ENCODE results near the gene ATP6V1G1. TPM values are rescaled to one million over a fixed set of nuclear protein-coding genes. Genes with fewer than 3 reads are reported as not detected.

Gene ATP6V1G1
- polyA plus RNA-seq, 2 of the 4 experiments (the other 2 are of a cell fraction), result 115 to 168 TPM

GRCh38 chr9:114587345-114588202, at the start of gene ATP6V1G1 (continued):
- TF ChIP-seq FOSL2 (IDR thresholded peaks at IDR 0.05), result no peak
- peak; percentile 38; the same call in 1 of the 2 replicates for TF ChIP-seq FOSL2 (CRISPR knock-in tag; IDR thresholded peaks at IDR 0.05)
- peak; percentile 81; the same call in 1 of the 2 replicates for TF ChIP-seq KDM5A (IDR thresholded peaks at IDR 0.05)
- peak; percentile 27; the same call in 1 of the 2 replicates for TF ChIP-seq NFE2L2 (conservative IDR thresholded peaks at IDR 0.05; ENCODE audit: low read length)
- 0 out of 3 replicates have a peak, but pooled peaks have one; percentile 22 for TF ChIP-seq SMC3 (IDR thresholded peaks at IDR 0.05)
- peak; percentile 59; the same call in 1 of the 2 replicates for TF ChIP-seq E2F6 (IDR thresholded peaks at IDR 0.05; ENCODE audit: borderline replicate concordance, low read depth)
- TF ChIP-seq ZC3H11A (IDR thresholded peaks at IDR 0.05), result no peak
- TF ChIP-seq, protein P1, sequence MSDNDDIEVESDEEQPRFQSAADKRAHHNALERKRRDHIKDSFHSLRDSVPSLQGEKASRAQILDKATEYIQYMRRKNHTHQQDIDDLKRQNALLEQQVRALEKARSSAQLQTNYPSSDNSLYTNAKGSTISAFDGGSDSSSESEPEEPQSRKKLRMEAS (IDR thresholded peaks at IDR 0.05), result peak; percentile 88
- TF ChIP-seq PHF8 (IDR thresholded peaks at IDR 0.05; ENCODE audit: borderline replicate concordance, low read depth), result peak; percentile 91
- TF ChIP-seq RCOR1 (IDR thresholded peaks at IDR 0.05; ENCODE audit: low read depth, low read length), result no peak
- TF ChIP-seq ZNF302 (CRISPR knock-in tag; IDR thresholded peaks at IDR 0.05), result no peak
- peak; percentile 10 to 19; a peak in 2 of 5 replicates for TF ChIP-seq RAD21 (conservative IDR thresholded peaks at IDR 0.05 in 1 of 2, IDR thresholded peaks at IDR 0.05 in 1 of 2)

- Histone ChIP-seq H3K27ac (no peak overlapping the region), H3K4me2 (no peak overlapping the region), H3K9me3 (no peaks in the 10 kb centered on the region), H3K4me1 (no peaks in the 10 kb centered on the region), H3K4me3 (no peak overlapping the region)
- ATAC-seq, result peak; percentile 95 to 97
- FAIRE-seq, result no peak
- no peak for TF ChIP-seq NR3C1 (IDR thresholded peaks at IDR 0.05)
- TF ChIP-seq RAD21 (conservative IDR thresholded peaks at IDR 0.05 in 1 of 2, IDR thresholded peaks at IDR 0.05 in 1 of 2), result peak; percentile 30 to 35; a peak in 3 of 5 replicates
- TF ChIP-seq, protein P2, sequence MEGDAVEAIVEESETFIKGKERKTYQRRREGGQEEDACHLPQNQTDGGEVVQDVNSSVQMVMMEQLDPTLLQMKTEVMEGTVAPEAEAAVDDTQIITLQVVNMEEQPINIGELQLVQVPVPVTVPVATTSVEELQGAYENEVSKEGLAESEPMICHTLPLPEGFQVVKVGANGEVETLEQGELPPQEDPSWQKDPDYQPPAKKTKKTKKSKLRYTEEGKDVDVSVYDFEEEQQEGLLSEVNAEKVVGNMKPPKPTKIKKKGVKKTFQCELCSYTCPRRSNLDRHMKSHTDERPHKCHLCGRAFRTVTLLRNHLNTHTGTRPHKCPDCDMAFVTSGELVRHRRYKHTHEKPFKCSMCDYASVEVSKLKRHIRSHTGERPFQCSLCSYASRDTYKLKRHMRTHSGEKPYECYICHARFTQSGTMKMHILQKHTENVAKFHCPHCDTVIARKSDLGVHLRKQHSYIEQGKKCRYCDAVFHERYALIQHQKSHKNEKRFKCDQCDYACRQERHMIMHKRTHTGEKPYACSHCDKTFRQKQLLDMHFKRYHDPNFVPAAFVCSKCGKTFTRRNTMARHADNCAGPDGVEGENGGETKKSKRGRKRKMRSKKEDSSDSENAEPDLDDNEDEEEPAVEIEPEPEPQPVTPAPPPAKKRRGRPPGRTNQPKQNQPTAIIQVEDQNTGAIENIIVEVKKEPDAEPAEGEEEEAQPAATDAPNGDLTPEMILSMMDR (IDR thresholded peaks at IDR 0.05), result peak; percentile 27; the same call in 2 of the 3 replicates
- TF ChIP-seq NFE2L2 (conservative IDR thresholded peaks at IDR 0.05; ENCODE audit: low read length), result no peak
- TF ChIP-seq SMC3 (IDR thresholded peaks at IDR 0.05), result peak; percentile 23; the same call in 1 of the 3 replicates
- WGBS (ENCODE audit: missing lambda C conversion rate), result 26% methylated on average over 5 of the region's 5 CpGs
- ChIA-PET CTCF (interaction anchor here (0.9 to 2.7 kb wide), 14 partner anchors 8 to 132 kb away, joined by 3 to 15 read pairs (median 5); partner anchors contain the start of gene ATP6V1G1), POLR2A (interaction anchor here (0.9 to 2.2 kb wide), 2 partner anchors 50 to 73 kb away, joined by 3 to 13 read pairs; partner anchors contain the start of genes ATP6V1G1 and TMEM268)
- DNase-seq (ENCODE audit: low read depth in 1 of 2, low spot score in 1 of 2), result peak in 1 of 2 experiments; percentile 70
These were observed 49.3 kb upstream of the ATP6V1G1 start for GRCh38 chr9:114538241-114538640.

GRCh38 chr9:114539701-114540380, 47.7 kb upstream of the ATP6V1G1 start:
- POLR2A ChIA-PET, result interaction anchor here (1.4 to 2.2 kb wide), 2 partner anchors 12 to 48 kb away, joined by 10 to 13 read pairs; partner anchors contain the start of gene ATP6V1G1
- CTCF ChIA-PET, result interaction anchor here (1.4 to 2.7 kb wide), 4 partner anchors 30 to 114 kb away, joined by 5 to 10 read pairs (median 6); partner anchors contain the start of gene ATP6V1G1
- no peak for FAIRE-seq
- no peaks in the 10 kb centered on the region for H3K9me3 ChIP-seq
- WGBS (ENCODE audit: missing lambda C conversion rate), result 59% methylated on average over 9 of the region's 9 CpGs
- DNase-seq (ENCODE audit: low read depth in 1 of 2, low spot score in 1 of 2), result no peak
- no peak overlapping the region for H3K27ac ChIP-seq
- H3K4me2 ChIP-seq, result no peak overlapping the region
- no peaks in the 10 kb centered on the region for H3K4me1 ChIP-seq
- TF ChIP-seq USF2 (IDR thresholded peaks at IDR 0.05) (no peak), SREBF2 (IDR thresholded peaks at IDR 0.05) (no peak), BHLHE40 (IDR thresholded peaks at IDR 0.05; ENCODE audit: low read depth, low read length) (no peak), CBX2 (IDR thresholded peaks at IDR 0.05; ENCODE audit: borderline replicate concordance, low read depth) (no peak), EHF (CRISPR knock-in tag; IDR thresholded peaks at IDR 0.05) (no peak), EP300 (IDR thresholded peaks at IDR 0.05) (no peak), MAZ (IDR thresholded peaks at IDR 0.05; ENCODE audit: borderline replicate concordance, low read depth, low read length) (no peak), POLR2A (IDR thresholded peaks at IDR 0.05; ENCODE audit: low read length) (no peak), RNF2 (IDR thresholded peaks at IDR 0.05; ENCODE audit: borderline replicate concordance, low read depth) (no peak), EHMT2 (IDR thresholded peaks at IDR 0.05; ENCODE audit: low read depth) (no peak), TP53 (CRISPR knock-in tag; IDR thresholded peaks at IDR 0.05) (no peak), POLR2AphosphoS2 (conservative IDR thresholded peaks at IDR 0.05; ENCODE audit: low read length) (no peak)
- TF ChIP-seq, protein P3, sequence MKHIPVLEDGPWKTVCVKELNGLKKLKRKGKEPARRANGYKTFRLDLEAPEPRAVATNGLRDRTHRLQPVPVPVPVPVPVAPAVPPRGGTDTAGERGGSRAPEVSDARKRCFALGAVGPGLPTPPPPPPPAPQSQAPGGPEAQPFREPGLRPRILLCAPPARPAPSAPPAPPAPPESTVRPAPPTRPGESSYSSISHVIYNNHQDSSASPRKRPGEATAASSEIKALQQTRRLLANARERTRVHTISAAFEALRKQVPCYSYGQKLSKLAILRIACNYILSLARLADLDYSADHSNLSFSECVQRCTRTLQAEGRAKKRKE (CRISPR knock-in tag; IDR thresholded peaks at IDR 0.05; ENCODE audit: low read depth), result no peak
- no peak overlapping the region for H3K4me3 ChIP-seq
- no peak for ATAC-seq

All from A549 (cell line).